Endodermal cell (in vitro differentiated cells): ENCODE data around the gene NCK1. TPM values are rescaled to one million over a fixed set of nuclear protein-coding genes. Genes with fewer than 3 reads are reported as not detected.

ENCODE experiments used
- DNase-seq: peaks from one replicate; pipeline ENCODE4 v3.0.0-alpha.2; 2017
- H3K27ac ChIP-seq: 2 replicates; pipeline ENCODE4 v1.5.1; 2013; ENCODE audit warnings: mild to moderate bottlenecking, low read depth, low read length, moderate library complexity
- H3K27me3 ChIP-seq: 2 replicates; pipeline ENCODE4 v1.6.1; 2013; ENCODE audit warnings: mild to moderate bottlenecking, low read length, moderate library complexity; ENCODE audit not compliant: insufficient read depth, control insufficient read depth, poor library complexity, severe bottlenecking
- H3K36me3 ChIP-seq: 2 replicates; pipeline ENCODE4 v1.7.0; 2013; ENCODE audit warnings: mild to moderate bottlenecking, low read length, moderate library complexity; ENCODE audit not compliant: control insufficient read depth, insufficient read depth
- H3K4me1 ChIP-seq: one replicate; pipeline ENCODE4 v1.7.0; 2013; ENCODE audit warnings: low read length; ENCODE audit not compliant: control insufficient read depth, insufficient read depth
- H3K4me3 ChIP-seq: 2 replicates; pipeline ENCODE4 v1.5.1; 2013; ENCODE audit warnings: mild to moderate bottlenecking, low read length, moderate library complexity
- H3K9ac ChIP-seq: 2 replicates; pipeline ENCODE4 v1.6.1; 2013; ENCODE audit warnings: mild to moderate bottlenecking, low read length, moderate library complexity; ENCODE audit not compliant: poor library complexity, severe bottlenecking; ENCODE audit errors: extremely low read depth
- H3K9me3 ChIP-seq: 2 replicates; pipeline ENCODE4 v1.6.1; 2013; ENCODE audit warnings: mild to moderate bottlenecking, low read length, moderate library complexity; ENCODE audit not compliant: control insufficient read depth
- H3K27ac Mint-ChIP-seq: 2 replicates; pipeline ENCODE4 v1.8.0; 2020; ENCODE audit warnings: mixed read lengths
- H3K27me3 Mint-ChIP-seq: 2 replicates; pipeline ENCODE4 v1.8.0; 2021; ENCODE audit warnings: mild to moderate bottlenecking, mixed read lengths; ENCODE audit not compliant: insufficient read depth
- H3K36me3 Mint-ChIP-seq: 2 replicates; pipeline ENCODE4 v1.8.0; 2020; ENCODE audit warnings: low read depth, mixed read lengths
- H3K4me1 Mint-ChIP-seq: 2 replicates; pipeline ENCODE4 v1.8.0; 2020; ENCODE audit warnings: mixed read lengths
- H3K4me3 Mint-ChIP-seq: 2 replicates; pipeline ENCODE4 v1.8.0; 2020; ENCODE audit warnings: mild to moderate bottlenecking, moderate library complexity, mixed read lengths
- H3K9me3 Mint-ChIP-seq: 2 replicates; pipeline ENCODE4 v1.8.0; 2020; ENCODE audit warnings: mild to moderate bottlenecking, mixed read lengths
- WGBS, 2 experiments: methylation state at CpG; one replicate each; pipeline versions ENCODE4 v1.1.5 to v1.1.7; 2013; ENCODE audit warnings: missing lambda C conversion rate in 2 of 2, mixed read lengths in 1 of 2; ENCODE audit not compliant: insufficient coverage in 1 of 2, insufficient read length in 1 of 2; 5-methylcytosine and 5-hydroxymethylcytosine counted together
- total RNA-seq, 2 donors: library from RNA; stranded (reverse); fragmentation: NEBNext Ultra II Directional in 1 of 2; extraction: Animal tissue kit (Norgen Biotek cat#: 25700) in 1 of 2; gene quantifications; 2 replicates in 1 of 2; 3 replicates in 1 of 2; pipeline ENCODE4 v1.2.1, GENCODE V29; 2021
- TF ChIP-seq, protein P1 (sequence below): fragments of 200-600 bp; sonication (generic); conservative IDR thresholded peaks from 2 replicates; pipeline ENCODE4 v1.5.0; 2021; ENCODE audit warnings: antibody characterized with exemption, mild to moderate bottlenecking

NCK1 gene
- total RNA-seq, 2 donors from 2014 or later = 24.5 to 28.9 TPM

DNA sequence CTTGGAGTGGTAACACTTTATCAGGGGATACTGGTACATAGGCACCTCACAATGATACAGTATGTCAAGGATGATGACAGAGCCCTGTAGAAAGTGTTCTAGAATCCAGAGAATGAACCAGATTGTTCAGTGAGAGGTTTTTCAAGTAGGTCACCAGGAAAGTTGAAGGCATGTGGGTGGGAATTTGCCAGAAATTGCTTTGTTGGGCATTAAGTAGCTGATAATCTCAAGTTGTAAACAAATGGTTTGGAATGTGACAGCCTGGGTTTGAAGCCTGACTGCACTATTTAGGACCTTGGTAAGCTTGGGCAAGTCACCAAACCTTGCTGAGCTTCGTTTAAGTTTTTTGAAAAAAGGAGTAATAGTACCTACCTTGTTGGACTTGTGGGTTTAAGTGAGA is 30.5 kb upstream of the NCK1 start:
- no peaks in the 10 kb centered on the region for H3K36me3 ChIP-seq
- Mint-ChIP-seq H3K9me3 (peaks cover 4% of the 10 kb centered on the region), H3K4me3 (no peak overlapping the region), H3K4me1 (peaks cover 7% of the 10 kb centered on the region), H3K27me3 (no peaks in the 10 kb centered on the region), H3K27ac (no peak overlapping the region), H3K36me3 (no peaks in the 10 kb centered on the region)
- H3K4me1 ChIP-seq = peaks cover 10% of the 10 kb centered on the region
- DNase-seq = no peak
- no peaks in the 10 kb centered on the region for H3K27me3 ChIP-seq
- no peak overlapping the region for H3K9ac ChIP-seq
- WGBS, 2 experiments = 93% methylated on average over 1 of the region's 1 CpG; no CpG with 5 or more reads in 1 of the 2 experiments
- no peak overlapping the region for H3K4me3 ChIP-seq
- no peaks in the 10 kb centered on the region for H3K9me3 ChIP-seq
- TF ChIP-seq, protein P1, sequence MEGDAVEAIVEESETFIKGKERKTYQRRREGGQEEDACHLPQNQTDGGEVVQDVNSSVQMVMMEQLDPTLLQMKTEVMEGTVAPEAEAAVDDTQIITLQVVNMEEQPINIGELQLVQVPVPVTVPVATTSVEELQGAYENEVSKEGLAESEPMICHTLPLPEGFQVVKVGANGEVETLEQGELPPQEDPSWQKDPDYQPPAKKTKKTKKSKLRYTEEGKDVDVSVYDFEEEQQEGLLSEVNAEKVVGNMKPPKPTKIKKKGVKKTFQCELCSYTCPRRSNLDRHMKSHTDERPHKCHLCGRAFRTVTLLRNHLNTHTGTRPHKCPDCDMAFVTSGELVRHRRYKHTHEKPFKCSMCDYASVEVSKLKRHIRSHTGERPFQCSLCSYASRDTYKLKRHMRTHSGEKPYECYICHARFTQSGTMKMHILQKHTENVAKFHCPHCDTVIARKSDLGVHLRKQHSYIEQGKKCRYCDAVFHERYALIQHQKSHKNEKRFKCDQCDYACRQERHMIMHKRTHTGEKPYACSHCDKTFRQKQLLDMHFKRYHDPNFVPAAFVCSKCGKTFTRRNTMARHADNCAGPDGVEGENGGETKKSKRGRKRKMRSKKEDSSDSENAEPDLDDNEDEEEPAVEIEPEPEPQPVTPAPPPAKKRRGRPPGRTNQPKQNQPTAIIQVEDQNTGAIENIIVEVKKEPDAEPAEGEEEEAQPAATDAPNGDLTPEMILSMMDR = no peak
- no peak overlapping the region for H3K27ac ChIP-seq

DNA sequence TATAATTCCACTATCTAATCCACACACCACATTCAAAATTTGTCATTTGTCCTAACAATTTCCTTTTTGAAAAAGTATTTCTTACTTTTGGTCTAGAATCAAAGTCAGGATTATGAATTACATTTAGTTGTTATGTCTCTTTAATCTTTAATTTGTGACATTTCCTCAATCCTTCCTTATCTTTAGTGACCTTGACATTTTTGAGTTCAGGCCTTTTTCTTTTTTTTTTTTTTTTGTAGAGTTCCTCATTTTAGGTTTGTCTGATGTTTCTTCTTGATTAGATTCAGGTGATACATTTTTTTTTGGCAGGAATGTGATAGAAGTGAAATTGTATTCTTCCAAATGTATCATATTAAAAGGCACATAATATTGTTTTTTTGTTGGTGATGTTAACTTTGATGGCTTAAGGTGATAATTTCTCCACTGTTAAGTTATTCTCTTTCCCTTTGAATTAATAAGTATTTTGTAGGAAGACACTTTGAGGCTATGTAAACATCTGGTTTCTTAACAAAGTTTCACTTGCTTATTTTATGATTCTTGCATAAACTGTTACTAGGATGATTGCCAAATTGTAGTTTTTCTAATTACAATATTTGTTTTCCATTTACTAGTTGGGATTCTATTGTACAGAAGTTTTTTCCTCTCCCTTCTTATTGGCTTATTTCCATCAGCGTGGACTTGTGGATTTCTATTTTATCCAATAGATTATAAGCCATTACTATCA is 26.8 kb upstream of the NCK1 start:
- H3K9me3 Mint-ChIP-seq = no peaks in the 10 kb centered on the region
- H3K4me3 ChIP-seq = no peak overlapping the region
- H3K27ac Mint-ChIP-seq = no peak overlapping the region
- peaks cover 9% of the 10 kb centered on the region for H3K27me3 Mint-ChIP-seq
- H3K36me3 Mint-ChIP-seq = no peaks in the 10 kb centered on the region
- no peak for DNase-seq
- H3K9me3 ChIP-seq = no peaks in the 10 kb centered on the region
- peaks cover 21% of the 10 kb centered on the region for H3K4me1 Mint-ChIP-seq
- H3K4me1 ChIP-seq = peaks cover 10% of the 10 kb centered on the region
- TF ChIP-seq, protein P1 = no peak
- peaks cover 5% of the 10 kb centered on the region for H3K27me3 ChIP-seq
- no peaks in the 10 kb centered on the region for H3K36me3 ChIP-seq
- no peak overlapping the region for H3K27ac ChIP-seq
- H3K4me3 Mint-ChIP-seq = no peak overlapping the region
- WGBS, 2 experiments = 100% methylated on average over 1 of the region's 1 CpG; no CpG with 5 or more reads in 1 of the 2 experiments
- H3K9ac ChIP-seq = no peak overlapping the region

- Histone ChIP-seq H3K9me3 (no peaks in the 10 kb centered on the region), H3K9ac (no peak overlapping the region), H3K4me3 (no peak overlapping the region), H3K27ac (no peak overlapping the region), H3K27me3 (peaks cover 9% of the 10 kb centered on the region), H3K36me3 (no peaks in the 10 kb centered on the region), H3K4me1 (peaks cover 7% of the 10 kb centered on the region)
- Mint-ChIP-seq H3K9me3 (no peaks in the 10 kb centered on the region), H3K27me3 (peaks cover 15% of the 10 kb centered on the region), H3K4me3 (no peak overlapping the region), H3K36me3 (no peaks in the 10 kb centered on the region), H3K27ac (no peak overlapping the region), H3K4me1 (peaks cover 20% of the 10 kb centered on the region)
- no peak for DNase-seq
- WGBS, 2 experiments = 84 to 100% methylated on average over 1 to 2 of the region's 3 CpGs
- TF ChIP-seq, protein P1 = no peak
Observed at GRCh38 chr3:136835813-136836510, 26.0 kb upstream of the NCK1 start.
